ENCODE measurements around the gene FGFR2.

Gene FGFR2

GRCh38 chr10:121511460-121511859, 86.8 kb downstream of the FGFR2 start:
- DNase-seq, result no peak
- Histone ChIP-seq H3K9me3 (no peaks in the 10 kb centered on the region), H3K27me3 (no peaks in the 10 kb centered on the region), H3K4me1 (no peaks in the 10 kb centered on the region), H3K4me3 (ENCODE audit: low read depth, low read length) (no peak overlapping the region), H3K36me3 (no peaks in the 10 kb centered on the region)
- TF ChIP-seq CTCF (IDR thresholded peaks at IDR 0.05; ENCODE audit: low read depth, low read length), result no peak

GRCh38 chr10:121510201-121510771, 88.0 kb downstream of the FGFR2 start:
- Histone ChIP-seq H3K4me1 (no peaks in the 10 kb centered on the region), H3K36me3 (no peaks in the 10 kb centered on the region), H3K27me3 (no peaks in the 10 kb centered on the region), H3K4me3 (ENCODE audit: low read depth, low read length) (no peak overlapping the region), H3K9me3 (no peaks in the 10 kb centered on the region)
- DNase-seq, result no peak
- TF ChIP-seq CTCF (IDR thresholded peaks at IDR 0.05; ENCODE audit: low read depth, low read length), result no peak

GRCh38 chr10:121509796-121510195, 88.4 kb downstream of the FGFR2 start:
- TF ChIP-seq CTCF (IDR thresholded peaks at IDR 0.05; ENCODE audit: low read depth, low read length), result no peak
- Histone ChIP-seq H3K27me3 (no peaks in the 10 kb centered on the region), H3K4me3 (ENCODE audit: low read depth, low read length) (no peak overlapping the region), H3K36me3 (no peaks in the 10 kb centered on the region), H3K9me3 (no peaks in the 10 kb centered on the region), H3K4me1 (no peaks in the 10 kb centered on the region)
- no peak for DNase-seq

- no peak overlapping the region for H3K4me3 ChIP-seq (ENCODE audit: low read depth, low read length)
- no peak for TF ChIP-seq CTCF (IDR thresholded peaks at IDR 0.05; ENCODE audit: low read depth, low read length)
- H3K4me1 ChIP-seq, result no peaks in the 10 kb centered on the region
- H3K9me3 ChIP-seq, result no peaks in the 10 kb centered on the region
- H3K36me3 ChIP-seq, result no peaks in the 10 kb centered on the region
- no peak for DNase-seq
- no peaks in the 10 kb centered on the region for H3K27me3 ChIP-seq
Measured at GRCh38 chr10:121509112-121509511, 89.1 kb downstream of the FGFR2 start.

- H3K9me3 ChIP-seq, result no peaks in the 10 kb centered on the region
- H3K36me3 ChIP-seq, result no peaks in the 10 kb centered on the region
- H3K4me3 ChIP-seq (ENCODE audit: low read depth, low read length), result no peak overlapping the region
- H3K4me1 ChIP-seq, result 0 out of 2 replicates have a peak, but pooled peaks cover 5% of the 10 kb centered on the region
- no peak for DNase-seq
- H3K27me3 ChIP-seq, result no peaks in the 10 kb centered on the region
- no peak for TF ChIP-seq CTCF (IDR thresholded peaks at IDR 0.05; ENCODE audit: low read depth, low read length)
Measured at GRCh38 chr10:121503587-121504051, 94.6 kb downstream of the FGFR2 start.

- Histone ChIP-seq H3K27me3 (no peaks in the 10 kb centered on the region), H3K4me3 (ENCODE audit: low read depth, low read length) (no peak overlapping the region)
Measured at GRCh38 chr10:121501796-121502195, 96.4 kb downstream of the FGFR2 start.

More at GRCh38 chr10:121501796-121502195, 96.4 kb downstream of the FGFR2 start:
- no peaks in the 10 kb centered on the region for H3K9me3 ChIP-seq
- peaks cover 12% of the 10 kb centered on the region; the same call in 1 of the 2 replicates for H3K4me1 ChIP-seq
- no peak for TF ChIP-seq CTCF (IDR thresholded peaks at IDR 0.05; ENCODE audit: low read depth, low read length)
- DNase-seq, result no peak
- H3K36me3 ChIP-seq, result no peaks in the 10 kb centered on the region

All from BE2C (cell line).